Body of pancreas (tissue), 4 donors: ENCODE measurements around the gene ZNF549.

ENCODE experiments used
- CTCF ChIP-seq, 7 experiments: fragments of 450-650 bp in 4 of 7; fragments of 200-600 bp in 3 of 7; sonication (generic) in 3 of 7; IDR thresholded peaks; one replicate each; pipeline ENCODE4 v1.5.1; 2016 to 2019; ENCODE audit warnings: antibody characterized with exemption in 7 of 7
- POLR2A ChIP-seq, 3 donors: fragments of 450-650 bp; IDR thresholded peaks; one replicate each; pipeline ENCODE4 v1.6.1; 2016; ENCODE audit warnings: antibody characterized with exemption in 3 of 3, mild to moderate bottlenecking in 2 of 3

GRCh38 chr19:57606931-57607330 lies 79.8 kb downstream of the ZNF549 start:
- TF ChIP-seq POLR2A (IDR thresholded peaks at IDR 0.05) (no peak), CTCF (IDR thresholded peaks at IDR 0.05) (no peak)
